A673 (cell line): Measurements from ENCODE around the gene SPRED3.
"Not testable (repeated sequence)": the region's sequence is repeated elsewhere in the genome, so short reads cannot be mapped to it uniquely, and the experiment has no call there.

Experiments
- CTCF ChIP-seq: fragments of 300-800, 200-600 bp; sonication (generic); conservative IDR thresholded peaks from 2 replicates; pipeline ENCODE4 v1.5.1; 2017; ENCODE audit warnings: low read depth, mild to moderate bottlenecking, antibody characterized with exemption, low read length, moderate library complexity, mixed read lengths
- EZH2 ChIP-seq: fragments of 200-600 bp; sonication (generic); IDR thresholded peaks from 2 replicates; pipeline ENCODE4 v1.6.1; 2017; ENCODE audit warnings: borderline replicate concordance, low read depth, mild to moderate bottlenecking, mixed read lengths, antibody characterized with exemption, low read length; ENCODE audit not compliant: poor library complexity, severe bottlenecking

- TF ChIP-seq CTCF, EZH2: not testable (repeated sequence)
These were observed 38.7 kb downstream of the SPRED3 start for GRCh38 chr19:38427035-38427677.
